IMR-90 (cell line): ENCODE measurements around the gene DAAM2. TPM values are rescaled to one million over a fixed set of nuclear protein-coding genes. Genes with fewer than 3 reads are reported as not detected.

ENCODE experiments used
- ATAC-seq: fragments of 200-7000 bp; cut with Tn5 transposase; 2 replicates; pipeline ENCODE4 v1.9.1; 2020; ENCODE audit warnings: low read depth, mild to moderate bottlenecking, moderate library complexity
- BruUV-seq: library from RNA; stranded (reverse); fragments of 400-500 nt; replicated peaks from 2 replicates; lab custom pipeline; 2021; lab: Mats Ljungman, UMichigan
- CTCF ChIA-PET: fragments of 300-600 bp; formaldehyde crosslinking; extraction: SDS; loops from one replicate; lab custom pipeline; 2021; ENCODE audit warnings: antibody characterized with exemption; lab: Yijun Ruan, JAX
- POLR2A ChIA-PET: fragments of 300-600 bp; sonication (Branson Sonifier 250); formaldehyde crosslinking; loops from one replicate; lab custom pipeline; 2022; ENCODE audit warnings: antibody characterized with exemption; ENCODE audit not compliant: unreplicated experiment; lab: Charles Lee
- DNase-seq: peaks from one replicate; pipeline ENCODE4 v3.0.0; 2013
- H2AFZ ChIP-seq: replicated peaks from 2 replicates; pipeline ENCODE3; 2013; ENCODE audit warnings: low read length, mild to moderate bottlenecking; ENCODE audit not compliant: poor library complexity
- H2AK5ac ChIP-seq: 2 replicates; pipeline ENCODE4 v1.6.1; 2013; ENCODE audit warnings: low read depth, low read length, inconsistent platforms
- H2AK9ac ChIP-seq: replicated peaks from 2 replicates; pipeline ENCODE3; 2013; ENCODE audit warnings: mild to moderate bottlenecking, low read depth, low read length, moderate library complexity; ENCODE audit not compliant: poor library complexity
- H2BK120ac ChIP-seq: 2 replicates; pipeline ENCODE4 v1.6.1; 2013; ENCODE audit warnings: low read depth, low read length, inconsistent platforms
- H2BK15ac ChIP-seq: 3 replicates; pipeline ENCODE4 v1.6.1; 2013; ENCODE audit warnings: low read depth, low read length, inconsistent platforms
- H2BK20ac ChIP-seq: 2 replicates; pipeline ENCODE4 v1.6.1; 2013; ENCODE audit warnings: low read depth, mild to moderate bottlenecking, inconsistent platforms, low read length, moderate library complexity
- H2BK5ac ChIP-seq: 2 replicates; pipeline ENCODE4 v1.6.1; 2013; ENCODE audit warnings: mild to moderate bottlenecking, low read depth, low read length, inconsistent platforms; ENCODE audit not compliant: poor library complexity, severe bottlenecking
- H3K14ac ChIP-seq: replicated peaks from 2 replicates; pipeline ENCODE4 v1.6.1; 2013; ENCODE audit warnings: low read depth, low read length, inconsistent platforms
- H3K18ac ChIP-seq: 2 replicates; pipeline ENCODE4 v1.6.1; 2013; ENCODE audit warnings: low read depth, low read length, control low read depth
- H3K23ac ChIP-seq: 2 replicates; pipeline ENCODE4 v1.6.1; 2013; ENCODE audit warnings: low read depth, low read length, inconsistent platforms
- H3K27ac ChIP-seq: 2 replicates; pipeline ENCODE4 v1.5.1; 2013; ENCODE audit warnings: mild to moderate bottlenecking, control low read depth, low read length; ENCODE audit not compliant: insufficient read depth
- H3K27me3 ChIP-seq: 2 replicates; pipeline ENCODE4 v1.6.1; 2013; ENCODE audit warnings: low read length; ENCODE audit not compliant: control insufficient read depth, insufficient read depth
- H3K36me3 ChIP-seq: 2 replicates; pipeline ENCODE4 v1.6.1; 2013; ENCODE audit warnings: low read length, mixed read lengths; ENCODE audit not compliant: control insufficient read depth, insufficient read depth
- H3K4ac ChIP-seq: 2 replicates; pipeline ENCODE4 v1.6.1; 2013; ENCODE audit warnings: low read depth, low read length, inconsistent platforms
- H3K4me1 ChIP-seq: 2 replicates; pipeline ENCODE4 v1.6.1; 2013; ENCODE audit warnings: low read length, mixed read lengths; ENCODE audit not compliant: control insufficient read depth, insufficient read depth
- H3K4me2 ChIP-seq: 2 replicates; pipeline ENCODE4 v1.6.1; 2013; ENCODE audit warnings: low read depth, mild to moderate bottlenecking, control low read depth, low read length, moderate library complexity
- H3K4me3 ChIP-seq: 2 replicates; pipeline ENCODE4 v1.5.1; 2013; ENCODE audit warnings: low read depth, mild to moderate bottlenecking, control low read depth, low read length, moderate library complexity; ENCODE audit not compliant: insufficient read depth
- H3K56ac ChIP-seq: 2 replicates; pipeline ENCODE4 v1.6.1; 2013; ENCODE audit warnings: low read length, inconsistent platforms; ENCODE audit not compliant: insufficient read depth; ENCODE audit errors: extremely low read depth
- H3K79me1 ChIP-seq, 2 experiments: 2 replicates each; pipeline ENCODE4 v1.6.1; 2013; ENCODE audit warnings: low read length in 2 of 2, inconsistent platforms in 1 of 2, low read depth in 1 of 2
- H3K9ac ChIP-seq: 2 replicates; pipeline ENCODE4 v1.6.1; 2013; ENCODE audit warnings: low read depth, low read length, control low read depth
- H3K9me1 ChIP-seq: 2 replicates; pipeline ENCODE4 v1.6.1; 2013; ENCODE audit warnings: low read length, inconsistent platforms; ENCODE audit not compliant: insufficient read depth
- H3K9me3 ChIP-seq: 2 replicates; pipeline ENCODE4 v1.6.1; 2013; ENCODE audit warnings: low read length; ENCODE audit not compliant: control insufficient read depth, insufficient read depth
- H4K20me1 ChIP-seq: 2 replicates; pipeline ENCODE4 v1.6.1; 2013; ENCODE audit warnings: low read length, inconsistent platforms; ENCODE audit not compliant: insufficient read depth
- H4K5ac ChIP-seq: 2 replicates; pipeline ENCODE4 v1.6.1; 2013; ENCODE audit warnings: mild to moderate bottlenecking, low read depth, low read length, control low read depth
- H4K8ac ChIP-seq, 2 experiments: 2 replicates each; pipeline ENCODE4 v1.6.1; 2013; ENCODE audit warnings: low read depth in 2 of 2, low read length in 2 of 2, control low read depth in 1 of 2, inconsistent platforms in 1 of 2
- H4K91ac ChIP-seq: 2 replicates; pipeline ENCODE4 v1.6.1; 2013; ENCODE audit warnings: low read depth, low read length, inconsistent platforms; ENCODE audit not compliant: insufficient read depth
- BHLHE40 ChIP-seq: fragments of 150-350 bp; IDR thresholded peaks from 2 replicates; pipeline ENCODE4 v1.6.1; 2016; ENCODE audit warnings: mild to moderate bottlenecking, low read depth, low read length
- CEBPB ChIP-seq: IDR thresholded peaks from 2 replicates; pipeline ENCODE4 v1.6.1; 2012; ENCODE audit warnings: low read depth, low read length, improper control_type of control experiment
- CHD1 ChIP-seq: IDR thresholded peaks from 2 replicates; pipeline ENCODE4 v1.6.1; 2012; ENCODE audit warnings: low read depth, low read length, improper control_type of control experiment
- MAFK ChIP-seq: IDR thresholded peaks from 2 replicates; pipeline ENCODE4 v1.6.1; 2012; ENCODE audit warnings: low read depth, low read length, improper control_type of control experiment
- MXI1 ChIP-seq: IDR thresholded peaks from 2 replicates; pipeline ENCODE4 v1.6.1; 2012; ENCODE audit warnings: low read depth, mild to moderate bottlenecking, low read length, moderate library complexity, borderline replicate concordance
- NFE2L2 ChIP-seq: fragments of 150-350 bp; IDR thresholded peaks from 2 replicates; pipeline ENCODE4 v1.6.1; 2016; ENCODE audit warnings: low read depth, mild to moderate bottlenecking, low read length
- POLR2A ChIP-seq: IDR thresholded peaks from 2 replicates; pipeline ENCODE4 v1.6.1; 2012; ENCODE audit warnings: mild to moderate bottlenecking, low read depth, low read length
- RCOR1 ChIP-seq: IDR thresholded peaks from 2 replicates; pipeline ENCODE4 v1.6.1; 2012; ENCODE audit warnings: mild to moderate bottlenecking, low read length, improper control_type of control experiment; ENCODE audit not compliant: insufficient replicate concordance
- SMC3 ChIP-seq: fragments of 150-350 bp; IDR thresholded peaks from 2 replicates; pipeline ENCODE4 v1.6.1; 2016; ENCODE audit warnings: low read depth, mild to moderate bottlenecking, antibody characterized with exemption, low read length, moderate library complexity
- USF2 ChIP-seq: fragments of 150-350 bp; IDR thresholded peaks from 2 replicates; pipeline ENCODE4 v1.6.1; 2017; ENCODE audit warnings: mild to moderate bottlenecking, antibody characterized with exemption, low read length, low read depth
- WGBS, 2 experiments: methylation state at CpG; one replicate each; pipeline versions ENCODE4 v1.1.5 to v1.1.7; 2013; ENCODE audit warnings: missing lambda C conversion rate in 2 of 2; ENCODE audit not compliant: insufficient read length in 1 of 2; ENCODE audit errors: extremely low coverage in 2 of 2; 5-methylcytosine and 5-hydroxymethylcytosine counted together
- dilution Hi-C: fragments of 300-500 bp; cut with HindIII; formaldehyde crosslinking; loops from one replicate; pipeline ENCODE4 v1.14.3; 2018; ENCODE audit warnings: low sequenced_read_pairs; ENCODE audit not compliant: unreplicated experiment
- in situ Hi-C: fragments of 300-500 bp; cut with MboI; formaldehyde crosslinking; loops from 3 replicates; pipeline ENCODE4 v1.14.3; 2019; ENCODE audit warnings: low sequenced_read_pairs, inconsistent platforms, mixed read lengths
- intact Hi-C: fragments of 100-400 bp; cut with micrococcal nuclease; formaldehyde crosslinking; loops from 2 replicates; pipeline ENCODE4 v1.10.0; 2022
- polyA plus RNA-seq, 3 experiments: library from polyadenylated mRNA; depleted of rRNA; stranded (reverse); fragments of >200 nt; gene quantifications; 2 replicates each; pipeline ENCODE4 v1.2.3, GENCODE V29; 2012; ENCODE audit warnings: low replicate concordance in 1 of 3
- total RNA-seq: library from RNA; depleted of rRNA; stranded (reverse); fragments of >200 nt; gene quantifications from 2 replicates; pipeline ENCODE4 v1.2.3, GENCODE V29; 2012

DAAM2 gene
- total and polyA plus RNA-seq, 2 of the 4 experiments (the other 2 are of a cell fraction) = 11.2 to 12.9 TPM

- no TSS peak for BruUV-seq
- intact Hi-C loops = no loop called here
- no peak overlapping the region for H3K4me3 ChIP-seq
- H3K4ac ChIP-seq = no peak overlapping the region
- H2BK5ac ChIP-seq = no peak overlapping the region
- no peaks in the 10 kb centered on the region for H4K20me1 ChIP-seq
- no peak overlapping the region for H2BK15ac ChIP-seq
- no peaks in the 10 kb centered on the region for H3K36me3 ChIP-seq
- peaks cover 24% of the 10 kb centered on the region for H3K4me1 ChIP-seq
- no peak overlapping the region for H4K91ac ChIP-seq
- H3K9me3 ChIP-seq = 0 out of 2 replicates have a peak, but pooled peaks cover 2% of the 10 kb centered on the region
- DNase-seq (no peak), ATAC-seq (no peak)
- TF ChIP-seq BHLHE40 (no peak), NFE2L2 (no peak), CHD1 (no peak), MXI1 (no peak), POLR2A (no peak), USF2 (no peak), SMC3 (no peak), MAFK (no peak), CEBPB (no peak), RCOR1 (no peak)
- H2BK20ac ChIP-seq = no peak overlapping the region
- H3K79me1 ChIP-seq = peaks cover 0 to 20% of the 10 kb centered on the region in 2 experiments; a peak in 2 of 4 replicates
- ChIA-PET POLR2A (interaction anchor here (0.5 kb wide), 1 partner anchor 13 kb away, joined by 4 read pairs; no protein-coding TSS in a partner anchor), CTCF (no interaction called here)
- dilution Hi-C loops = no loop called here
- peak overlapping the region; percentile 58; the same call in 1 of the 2 replicates for H3K18ac ChIP-seq
- no peak overlapping the region for H3K4me2 ChIP-seq
- H3K27ac ChIP-seq = no peak overlapping the region
- peak overlapping the region; percentile 3; the same call in 1 of the 2 replicates for H2BK120ac ChIP-seq
- H3K56ac ChIP-seq = no peak overlapping the region
- no peak overlapping the region for H3K9ac ChIP-seq
- in situ Hi-C loops = no loop called here
- peaks cover 8% of the 10 kb centered on the region for H3K9me1 ChIP-seq
- H3K27me3 ChIP-seq = no peaks in the 10 kb centered on the region
- H4K8ac ChIP-seq = no peak overlapping the region
- WGBS, 2 experiments = 90% methylated on average over 2 of the region's 4 CpGs; no CpG with 5 or more reads in 1 of the 2 experiments
- no peak overlapping the region for H4K5ac ChIP-seq
- no peak overlapping the region for H3K14ac ChIP-seq
- peak overlapping the region; percentile 43; the same call in 1 of the 2 replicates for H2AK5ac ChIP-seq
- H3K23ac ChIP-seq = peak overlapping the region; percentile 15; the same call in 1 of the 2 replicates
- no peak overlapping the region for H2AFZ ChIP-seq
- H2AK9ac ChIP-seq = no peak overlapping the region
These were observed 22.1 kb downstream of the DAAM2 start for GRCh38 chr6:39814236-39814635.
